ENCODE data around the gene PAGE4.

- TF ChIP-seq CTCF (IDR thresholded peaks at IDR 0.05) (no peak), POLR2A (IDR thresholded peaks at IDR 0.05) (no peak)
Observed at GRCh38 chrX:49846522-49846921, 17.4 kb downstream of the PAGE4 start.
